AG04450 (cell line): ENCODE data around the gene BTBD9. TPM values are rescaled to one million over a fixed set of nuclear protein-coding genes. Genes with fewer than 3 reads are reported as not detected.

Source experiments
- CTCF ChIA-PET: fragments of 300-600, 350-600 bp; formaldehyde crosslinking; extraction: SDS; loops from one replicate; lab custom pipeline; 2022; ENCODE audit warnings: antibody characterized with exemption, inconsistent platforms; lab: Charles Lee
- POLR2A ChIA-PET: fragments of 350-600 bp; formaldehyde crosslinking; extraction: SDS; loops from one replicate; lab custom pipeline; 2021; ENCODE audit warnings: antibody characterized with exemption, inconsistent platforms; lab: Yijun Ruan, JAX
- DNase-seq: peaks from one replicate; pipeline ENCODE4 v3.0.0-alpha.2; 2011; ENCODE audit warnings: low read depth, low spot score
- H3K27ac ChIP-seq: one replicate; pipeline ENCODE4 v1.5.1; 2012; ENCODE audit warnings: low read depth, low read length, control low read depth
- H3K27me3 ChIP-seq: one replicate; pipeline ENCODE4 v1.6.0; 2012; ENCODE audit warnings: low read length; ENCODE audit not compliant: control insufficient read depth, insufficient read depth
- H3K4me3 ChIP-seq: 2 replicates; pipeline ENCODE4 v1.5.1; 2011; ENCODE audit warnings: mild to moderate bottlenecking, low read depth, low read length, control low read depth
- H3K9me3 ChIP-seq: 2 replicates; pipeline ENCODE4 v1.5.1; 2012; ENCODE audit warnings: low read length; ENCODE audit not compliant: control insufficient read depth, insufficient read depth
- polyA plus RNA-seq: library from polyadenylated mRNA; depleted of rRNA; stranded (reverse); fragments of >200 nt; gene quantifications from 2 replicates; pipeline ENCODE4 v1.2.3, GENCODE V29; 2011
- TF ChIP-seq, protein P1 (sequence below): IDR thresholded peaks from 2 replicates; pipeline ENCODE4 v1.5.1; 2011; ENCODE audit warnings: low read depth, low read length, control low read depth, inconsistent platforms

The BTBD9 gene
- polyA plus RNA-seq, 1 experiment, result 7.2 TPM

DNA sequence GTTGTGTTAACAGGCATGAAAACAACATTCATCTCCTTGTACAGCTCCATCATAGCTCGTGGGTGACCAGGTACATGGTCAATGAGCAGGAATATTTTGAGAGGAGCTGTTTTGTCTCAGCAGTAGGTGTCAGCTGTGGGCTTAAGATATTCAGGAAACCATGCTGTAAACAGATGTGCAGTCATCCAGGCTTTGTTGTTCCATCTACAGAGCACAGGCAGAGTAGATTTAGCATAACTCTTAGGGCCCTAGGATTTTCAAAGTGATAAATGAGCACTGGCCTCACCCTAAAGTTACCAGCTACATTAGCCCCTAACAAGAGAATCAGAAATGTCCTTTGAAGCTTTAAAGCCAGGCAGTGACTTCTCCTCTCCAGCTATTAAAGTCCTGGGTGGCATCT, 154.2 kb downstream of the BTBD9 start:
- POLR2A ChIA-PET, result no interaction called here

DNA sequence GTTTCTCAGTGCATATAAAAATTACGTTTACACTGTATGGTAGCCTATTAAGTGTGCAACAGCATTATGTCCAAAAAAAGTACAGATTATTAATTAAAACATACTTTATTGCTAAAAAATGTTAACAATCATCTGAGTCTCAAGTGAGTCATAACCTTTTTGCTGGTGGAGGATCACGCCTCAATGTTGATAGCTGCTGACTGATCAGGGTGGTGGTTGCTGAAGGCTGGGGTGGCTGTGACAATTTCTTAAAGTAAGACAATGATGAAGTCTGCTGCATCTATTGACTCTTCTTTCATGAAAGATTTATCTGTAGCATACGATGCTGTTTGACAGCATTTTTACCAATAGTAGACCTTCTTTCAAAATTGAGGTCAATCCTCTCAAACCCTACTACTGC, 155.1 kb downstream of the BTBD9 start:
- Histone ChIP-seq H3K4me3 (no peak overlapping the region), H3K27ac (no peak overlapping the region), H3K9me3 (peaks cover 3% of the 10 kb centered on the region; the same call in 1 of the 2 replicates), H3K27me3 (no peaks in the 10 kb centered on the region)
- DNase-seq, result no peak
- ChIA-PET POLR2A (no interaction called here), CTCF (no interaction called here)
- TF ChIP-seq, protein P1, sequence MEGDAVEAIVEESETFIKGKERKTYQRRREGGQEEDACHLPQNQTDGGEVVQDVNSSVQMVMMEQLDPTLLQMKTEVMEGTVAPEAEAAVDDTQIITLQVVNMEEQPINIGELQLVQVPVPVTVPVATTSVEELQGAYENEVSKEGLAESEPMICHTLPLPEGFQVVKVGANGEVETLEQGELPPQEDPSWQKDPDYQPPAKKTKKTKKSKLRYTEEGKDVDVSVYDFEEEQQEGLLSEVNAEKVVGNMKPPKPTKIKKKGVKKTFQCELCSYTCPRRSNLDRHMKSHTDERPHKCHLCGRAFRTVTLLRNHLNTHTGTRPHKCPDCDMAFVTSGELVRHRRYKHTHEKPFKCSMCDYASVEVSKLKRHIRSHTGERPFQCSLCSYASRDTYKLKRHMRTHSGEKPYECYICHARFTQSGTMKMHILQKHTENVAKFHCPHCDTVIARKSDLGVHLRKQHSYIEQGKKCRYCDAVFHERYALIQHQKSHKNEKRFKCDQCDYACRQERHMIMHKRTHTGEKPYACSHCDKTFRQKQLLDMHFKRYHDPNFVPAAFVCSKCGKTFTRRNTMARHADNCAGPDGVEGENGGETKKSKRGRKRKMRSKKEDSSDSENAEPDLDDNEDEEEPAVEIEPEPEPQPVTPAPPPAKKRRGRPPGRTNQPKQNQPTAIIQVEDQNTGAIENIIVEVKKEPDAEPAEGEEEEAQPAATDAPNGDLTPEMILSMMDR, result no peak

More for the DNA sequence above, 154.2 kb downstream of the BTBD9 start:
- Histone ChIP-seq H3K27me3 (no peaks in the 10 kb centered on the region), H3K27ac (no peak overlapping the region), H3K4me3 (no peak overlapping the region), H3K9me3 (peaks cover 3% of the 10 kb centered on the region; the same call in 1 of the 2 replicates)
- CTCF ChIA-PET, result interaction anchor here (0.6 to 0.8 kb wide), 2 partner anchors 8 to 780 kb away, joined by 5 to 6 read pairs; no protein-coding TSS in a partner anchor
- TF ChIP-seq, protein P1, result no peak
- DNase-seq, result no peak

DNA sequence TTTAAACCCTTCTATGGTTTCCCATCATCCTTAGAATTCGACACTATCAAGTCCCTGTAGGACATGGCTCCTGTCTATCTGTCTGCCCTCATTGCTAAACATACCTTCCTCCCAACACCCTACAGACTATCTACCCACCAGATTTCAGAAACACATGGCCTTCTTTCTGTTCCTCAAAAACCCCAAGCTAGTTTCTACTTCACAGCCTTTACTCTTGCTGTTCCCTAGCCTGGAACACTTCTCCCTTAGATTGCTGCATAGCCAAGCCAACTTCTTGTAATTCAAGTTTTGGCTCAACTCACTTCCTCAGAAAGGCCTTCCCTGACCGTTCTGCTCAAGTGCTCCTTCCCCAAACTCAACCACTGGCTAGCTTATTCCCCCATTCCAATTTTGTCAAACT, 156.2 kb downstream of the BTBD9 start:
- no peak for DNase-seq
- TF ChIP-seq, protein P1, result no peak
- Histone ChIP-seq H3K27me3 (no peaks in the 10 kb centered on the region), H3K4me3 (no peak overlapping the region), H3K9me3 (peaks cover 3% of the 10 kb centered on the region; the same call in 1 of the 2 replicates), H3K27ac (no peak overlapping the region)
- POLR2A ChIA-PET, result interaction anchor here (0.7 kb wide), 1 partner anchor 456 kb away, joined by 3 read pairs; no protein-coding TSS in a partner anchor
- CTCF ChIA-PET, result interaction anchor here (3.4 kb wide), 1 partner anchor 11 kb away, joined by 22 read pairs; no protein-coding TSS in a partner anchor

DNA sequence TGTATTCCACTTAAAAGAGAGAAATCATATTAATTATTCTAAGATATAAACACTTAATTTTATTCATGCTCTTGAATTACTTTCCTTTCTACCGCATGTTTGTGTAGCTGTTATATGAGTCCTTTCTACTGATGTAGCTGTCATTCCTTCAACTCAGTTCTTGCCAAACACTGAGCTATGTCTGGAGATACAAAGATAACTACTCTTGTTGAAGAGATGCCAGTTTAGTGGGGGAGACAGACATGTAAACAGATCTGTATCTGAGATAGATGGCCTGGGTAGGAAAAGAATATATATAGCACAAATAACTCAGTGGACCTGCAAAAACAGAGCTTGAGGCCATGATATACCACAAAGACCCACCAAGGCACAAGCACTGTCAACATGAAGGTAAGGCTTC, 157.3 kb downstream of the BTBD9 start:
- POLR2A ChIA-PET, result no interaction called here
- DNase-seq, result no peak

DNA sequence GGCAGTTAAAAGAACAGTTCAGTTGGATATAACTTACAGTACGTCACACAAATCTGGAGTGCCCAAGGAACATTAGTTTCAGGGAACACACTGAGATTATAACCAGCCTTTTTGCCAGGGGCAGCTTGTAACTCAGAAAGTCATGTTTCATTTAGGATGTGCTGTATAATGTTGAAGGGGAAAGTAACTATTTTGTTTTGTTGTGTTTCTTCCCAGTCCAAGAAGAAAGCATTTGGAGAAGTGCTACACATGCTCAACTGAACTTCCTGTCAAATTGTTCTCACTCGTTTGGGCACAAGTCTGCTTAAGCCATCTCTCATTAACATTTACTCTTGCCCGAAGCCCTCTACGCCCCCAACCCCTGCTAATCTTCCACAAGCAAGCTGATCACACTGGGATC, 157.9 kb downstream of the BTBD9 start:
- CTCF ChIA-PET, result interaction anchor here (0.6 to 3.4 kb wide), 4 partner anchors 12 to 777 kb away, joined by 3 to 22 read pairs (median 4); no protein-coding TSS in a partner anchor

More for the DNA sequence above, 157.3 kb downstream of the BTBD9 start:
- Histone ChIP-seq H3K4me3 (no peak overlapping the region), H3K27ac (no peak overlapping the region), H3K9me3 (peaks cover 3% of the 10 kb centered on the region; the same call in 1 of the 2 replicates), H3K27me3 (no peaks in the 10 kb centered on the region)
- TF ChIP-seq, protein P1, result no peak
- CTCF ChIA-PET, result interaction anchor here (0.6 to 3.4 kb wide), 4 partner anchors 12 to 777 kb away, joined by 3 to 22 read pairs (median 4); no protein-coding TSS in a partner anchor

More for the DNA sequence above, 157.9 kb downstream of the BTBD9 start:
- TF ChIP-seq, protein P1, result no peak
- no peak for DNase-seq
- Histone ChIP-seq H3K9me3 (peaks cover 3% of the 10 kb centered on the region; the same call in 1 of the 2 replicates), H3K4me3 (no peak overlapping the region), H3K27me3 (no peaks in the 10 kb centered on the region), H3K27ac (no peak overlapping the region)
- POLR2A ChIA-PET, result no interaction called here
